HUES6 (cell line): ENCODE measurements around the gene HSPB7.
"Not testable (repeated sequence)": the region's sequence is repeated elsewhere in the genome, so short reads cannot be mapped to it uniquely, and the experiment has no call there.

ENCODE experiments used
- H3K27ac ChIP-seq: 2 replicates; pipeline ENCODE4 v1.7.0; 2013; ENCODE audit warnings: low read depth, mild to moderate bottlenecking, low read length, inconsistent platforms
- H3K27me3 ChIP-seq: 2 replicates; pipeline ENCODE4 v1.6.1; 2013; ENCODE audit warnings: low read length; ENCODE audit not compliant: control insufficient read depth, insufficient read depth
- H3K36me3 ChIP-seq: 2 replicates; pipeline ENCODE4 v1.6.1; 2013; ENCODE audit warnings: low read length; ENCODE audit not compliant: control insufficient read depth, insufficient read depth
- H3K4me1 ChIP-seq: 2 replicates; pipeline ENCODE4 v1.6.1; 2013; ENCODE audit warnings: low read length; ENCODE audit not compliant: control insufficient read depth, insufficient read depth
- H3K4me3 ChIP-seq: 2 replicates; pipeline ENCODE4 v1.5.1; 2013; ENCODE audit warnings: low read depth, low read length
- H3K9ac ChIP-seq: one replicate; pipeline ENCODE4 v1.6.1; 2013; ENCODE audit warnings: mild to moderate bottlenecking, low read length
- H3K9me3 ChIP-seq: 2 replicates; pipeline ENCODE4 v1.6.1; 2013; ENCODE audit warnings: low read depth, low read length; ENCODE audit not compliant: control insufficient read depth, insufficient read depth

HSPB7 gene

DNA sequence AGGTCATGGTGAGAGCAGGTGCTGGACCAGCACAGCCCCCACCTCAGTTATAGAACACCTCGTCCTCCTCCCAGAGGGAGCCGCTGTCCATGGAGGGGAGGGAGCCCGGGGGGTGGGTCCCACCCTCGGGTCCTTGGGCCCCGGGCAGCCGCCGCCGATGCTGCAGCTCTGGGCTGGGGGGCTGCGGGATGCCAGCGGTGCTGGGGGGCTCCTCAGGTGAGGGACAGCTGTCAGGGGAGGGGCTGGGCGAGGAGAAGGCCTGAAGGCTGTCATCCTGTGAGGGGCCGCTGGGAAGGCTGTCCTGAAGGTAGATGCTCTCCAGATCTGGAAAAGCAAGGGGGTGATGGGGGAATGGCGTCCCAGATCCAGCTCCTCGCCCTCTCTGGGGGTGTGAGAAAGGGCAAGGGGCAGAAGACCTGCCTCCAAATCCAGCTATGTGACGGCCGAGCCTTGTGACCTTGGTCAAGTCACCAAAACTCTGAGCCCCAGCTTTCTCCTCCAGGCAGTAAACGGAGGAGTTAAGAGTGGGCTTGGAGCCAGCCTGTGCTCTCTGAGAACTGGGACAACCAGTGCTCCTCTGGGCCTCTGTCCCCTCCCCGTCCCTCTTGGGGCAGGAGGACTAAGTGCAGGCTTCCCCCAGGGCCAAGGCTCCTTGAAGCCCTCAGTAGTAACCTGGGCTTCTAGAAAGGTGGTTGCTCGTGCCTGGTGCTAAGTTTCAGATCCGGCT is 40.7 kb upstream of the HSPB7 start:
- not testable (repeated sequence) for H3K27me3 ChIP-seq, H3K9me3 ChIP-seq, H3K9ac ChIP-seq, H3K4me1 ChIP-seq, H3K27ac ChIP-seq, H3K36me3 ChIP-seq, H3K4me3 ChIP-seq

- not testable (repeated sequence) for H3K9ac ChIP-seq, H3K4me3 ChIP-seq, H3K27ac ChIP-seq, H3K9me3 ChIP-seq, H3K27me3 ChIP-seq, H3K4me1 ChIP-seq, H3K36me3 ChIP-seq
Measured at GRCh38 chr1:16057314-16057915, 39.6 kb upstream of the HSPB7 start.

DNA sequence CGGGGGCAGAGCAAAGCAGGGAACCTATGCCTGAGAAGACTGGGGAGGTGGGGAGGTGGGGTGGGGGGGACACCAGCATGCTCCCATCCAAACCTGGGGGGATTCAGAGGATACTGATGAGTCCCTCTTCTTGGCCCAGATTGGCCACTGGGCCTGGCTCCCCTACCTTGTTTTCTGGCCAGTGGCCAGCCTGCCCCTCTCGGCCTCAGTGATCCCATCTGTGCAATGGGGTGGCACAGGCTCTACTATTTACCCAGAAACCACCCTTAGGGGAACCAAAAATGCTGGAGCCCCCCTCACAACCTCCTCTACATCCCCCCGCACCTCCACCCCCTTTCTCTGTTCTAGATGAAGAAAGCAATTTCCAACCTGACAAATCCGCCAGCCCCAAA is 38.7 kb upstream of the HSPB7 start:
- not testable (repeated sequence) for H3K4me1 ChIP-seq, H3K9me3 ChIP-seq, H3K27me3 ChIP-seq, H3K4me3 ChIP-seq, H3K36me3 ChIP-seq, H3K27ac ChIP-seq, H3K9ac ChIP-seq

- no peak overlapping the region for H3K9ac ChIP-seq
- no peaks in the 10 kb centered on the region for H3K36me3 ChIP-seq
- H3K27ac ChIP-seq: no peak overlapping the region
- no peaks in the 10 kb centered on the region for H3K27me3 ChIP-seq
- 0 out of 2 replicates have a peak overlapping the region, but pooled peaks have one; percentile 15 for H3K4me3 ChIP-seq
- H3K4me1 ChIP-seq: peaks cover 5% of the 10 kb centered on the region
- H3K9me3 ChIP-seq: no peaks in the 10 kb centered on the region
Measured at GRCh38 chr1:16055613-16056520, 38.0 kb upstream of the HSPB7 start.

- no peak overlapping the region for H3K27ac ChIP-seq
- H3K4me3 ChIP-seq: no peak overlapping the region
- no peaks in the 10 kb centered on the region for H3K27me3 ChIP-seq
- H3K4me1 ChIP-seq: peaks cover 12% of the 10 kb centered on the region
- H3K36me3 ChIP-seq: no peaks in the 10 kb centered on the region
- no peak overlapping the region for H3K9ac ChIP-seq
- no peaks in the 10 kb centered on the region for H3K9me3 ChIP-seq
Measured at GRCh38 chr1:16054598-16055540, 37.0 kb upstream of the HSPB7 start.

DNA sequence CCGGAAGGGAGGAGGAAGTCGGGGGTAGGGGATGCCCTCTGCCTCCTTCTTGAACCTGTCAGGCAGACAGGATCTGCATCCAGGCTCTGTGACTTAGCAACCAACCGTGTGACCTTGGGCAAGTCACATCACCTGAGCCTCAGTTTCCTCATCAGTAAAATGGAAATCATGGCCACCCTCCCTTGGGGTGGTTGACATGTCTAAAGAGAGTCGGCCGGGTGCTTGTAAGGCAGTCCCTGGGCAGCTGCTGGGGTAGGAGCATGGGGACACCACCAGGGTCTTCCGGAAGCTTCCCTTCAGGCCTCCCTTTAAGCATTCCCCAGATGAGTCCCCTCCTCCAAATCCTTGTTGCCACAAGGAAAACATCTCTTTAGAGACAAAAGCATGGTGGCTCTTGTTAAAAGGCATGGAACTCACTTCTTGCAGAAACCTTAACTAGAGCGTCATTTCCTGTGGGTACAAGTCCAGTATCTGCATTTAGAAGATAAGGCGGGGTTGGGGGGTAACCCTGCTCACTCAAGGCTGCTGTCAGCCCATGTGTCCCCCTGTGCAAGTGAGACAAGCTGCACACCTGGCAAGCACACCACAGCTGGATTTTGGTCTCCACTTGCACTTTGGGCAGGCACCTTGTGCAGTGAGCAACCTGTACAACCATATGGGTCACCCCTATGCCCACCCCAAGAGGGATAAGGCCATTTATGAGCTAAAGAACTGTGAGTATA is 36.1 kb upstream of the HSPB7 start:
- Histone ChIP-seq H3K9me3 (no peaks in the 10 kb centered on the region), H3K4me1 (peaks cover 17% of the 10 kb centered on the region), H3K27ac (no peak overlapping the region), H3K36me3 (no peaks in the 10 kb centered on the region), H3K9ac (no peak overlapping the region), H3K4me3 (no peak overlapping the region), H3K27me3 (no peaks in the 10 kb centered on the region)

- not testable (repeated sequence) for H3K4me3 ChIP-seq, H3K36me3 ChIP-seq, H3K27me3 ChIP-seq, H3K9me3 ChIP-seq, H3K9ac ChIP-seq, H3K27ac ChIP-seq
- H3K4me1 ChIP-seq: peaks cover 25% of the 10 kb centered on the region
Measured at GRCh38 chr1:16051949-16052348, 34.1 kb upstream of the HSPB7 start.

DNA sequence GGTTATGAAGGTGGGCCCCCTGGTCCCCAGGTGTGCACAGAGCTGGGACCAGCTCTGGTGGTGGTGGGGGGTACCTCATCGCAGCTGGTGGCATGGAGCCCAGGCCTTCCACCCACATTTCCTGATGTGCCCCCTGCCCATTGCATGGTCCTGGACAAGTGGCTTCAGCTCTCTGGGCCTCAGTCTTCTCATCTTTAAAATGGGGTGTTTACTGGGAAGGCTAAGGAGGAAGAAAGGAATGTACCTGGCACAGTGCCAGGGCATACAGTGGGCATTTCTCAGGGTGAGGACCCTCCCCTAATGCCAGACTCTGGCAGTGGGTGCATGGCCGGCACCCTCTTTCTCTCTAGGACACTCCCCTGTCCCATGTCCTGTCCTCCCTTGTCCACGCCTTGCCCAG is 33.2 kb upstream of the HSPB7 start:
- H3K27me3 ChIP-seq: no peaks in the 10 kb centered on the region
- no peak overlapping the region for H3K27ac ChIP-seq
- H3K9me3 ChIP-seq: no peaks in the 10 kb centered on the region
- peaks cover 28% of the 10 kb centered on the region for H3K4me1 ChIP-seq
- no peak overlapping the region for H3K4me3 ChIP-seq
- no peaks in the 10 kb centered on the region for H3K36me3 ChIP-seq
- H3K9ac ChIP-seq: no peak overlapping the region

DNA sequence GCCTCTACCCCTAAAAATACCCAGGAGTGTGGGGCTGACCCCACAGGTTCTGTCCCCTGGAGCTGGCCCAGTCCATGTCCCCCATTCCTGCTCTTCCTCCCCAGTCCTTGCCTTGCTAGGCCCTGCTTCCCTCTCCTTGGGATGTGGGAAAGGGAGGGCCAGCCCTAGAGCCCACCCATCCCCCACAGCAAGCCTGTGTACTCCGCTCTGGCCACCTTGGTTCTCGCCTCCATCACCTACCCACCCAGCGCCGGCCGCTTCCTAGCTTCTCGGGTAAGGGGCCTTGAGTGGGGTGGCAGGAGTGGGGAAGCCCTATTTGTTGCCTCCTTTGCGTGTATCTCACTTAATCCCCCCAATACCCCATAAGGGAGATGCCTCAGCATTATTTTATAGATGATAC is 32.5 kb upstream of the HSPB7 start:
- peaks cover 23% of the 10 kb centered on the region for H3K4me1 ChIP-seq
- no peak overlapping the region for H3K9ac ChIP-seq
- H3K4me3 ChIP-seq: no peak overlapping the region

GRCh38 chr1:16048573-16049189 is 30.8 kb upstream of the HSPB7 start:
- peak overlapping the region; percentile 29 for H3K9ac ChIP-seq
- peak overlapping the region; percentile 76 for H3K4me3 ChIP-seq
- no peaks in the 10 kb centered on the region for H3K36me3 ChIP-seq

More for the DNA sequence above, 32.5 kb upstream of the HSPB7 start:
- Histone ChIP-seq H3K36me3 (no peaks in the 10 kb centered on the region), H3K9me3 (no peaks in the 10 kb centered on the region), H3K27me3 (no peaks in the 10 kb centered on the region; the same call in 1 of the 2 replicates), H3K27ac (no peak overlapping the region)

More at GRCh38 chr1:16048573-16049189, 30.8 kb upstream of the HSPB7 start:
- no peaks in the 10 kb centered on the region for H3K9me3 ChIP-seq
- peak overlapping the region; percentile 17; the same call in 1 of the 2 replicates for H3K27ac ChIP-seq
- peaks cover 23% of the 10 kb centered on the region for H3K4me1 ChIP-seq
- no peaks in the 10 kb centered on the region; the same call in 1 of the 2 replicates for H3K27me3 ChIP-seq
